HepG2 (cell line): ENCODE data around the gene DCTN2. TPM values are rescaled to one million over a fixed set of nuclear protein-coding genes. Genes with fewer than 3 reads are reported as not detected.

Source experiments
- AKAP8 ChIP-seq: sonication (generic); formaldehyde crosslinking; IDR thresholded peaks from 2 replicates; pipeline ENCODE4 v1.5.1; 2020; ENCODE audit warnings: mild to moderate bottlenecking, missing genetic modification reagents
- ATF5 ChIP-seq: sonication (generic); formaldehyde crosslinking; IDR thresholded peaks from 2 replicates; pipeline ENCODE4 v1.4.0; 2020; ENCODE audit warnings: mild to moderate bottlenecking, low read depth, missing genetic modification reagents
- CENPT ChIP-seq: sonication (generic); formaldehyde crosslinking; IDR thresholded peaks from 2 replicates; pipeline ENCODE4 v1.8.0; 2022; ENCODE audit warnings: low read depth, mild to moderate bottlenecking, moderate library complexity, missing genetic modification reagents
- EZH2 ChIP-seq: conservative IDR thresholded peaks from 2 replicates; pipeline ENCODE4 v1.6.1; 2012; ENCODE audit warnings: mild to moderate bottlenecking, low read depth, low read length, moderate library complexity
- HNF4A ChIP-seq: sonication (generic); formaldehyde crosslinking; IDR thresholded peaks from 2 replicates; pipeline ENCODE4 v1.4.0; 2020; ENCODE audit warnings: missing genetic modification reagents
- MED1 ChIP-seq: sonication (generic); formaldehyde crosslinking; IDR thresholded peaks from 2 replicates; pipeline ENCODE4 v1.4.0; 2020; ENCODE audit warnings: missing genetic modification reagents
- REPIN1 ChIP-seq: sonication (generic); formaldehyde crosslinking; IDR thresholded peaks from 2 replicates; pipeline ENCODE4 v1.8.0; 2022; ENCODE audit warnings: missing genetic modification reagents, low read depth, mild to moderate bottlenecking, borderline replicate concordance
- SCMH1 ChIP-seq: sonication (generic); formaldehyde crosslinking; IDR thresholded peaks from 2 replicates; pipeline ENCODE4 v1.9.0; 2021; ENCODE audit warnings: missing genetic modification reagents, mild to moderate bottlenecking, borderline replicate concordance
- SP4 ChIP-seq: sonication (generic); formaldehyde crosslinking; IDR thresholded peaks from 2 replicates; pipeline ENCODE4 v1.8.1; 2023; ENCODE audit warnings: mild to moderate bottlenecking, missing genetic modification reagents
- TARDBP ChIP-seq: sonication (generic); formaldehyde crosslinking; IDR thresholded peaks from 2 replicates; pipeline ENCODE4 v1.8.0; 2022; ENCODE audit warnings: mild to moderate bottlenecking, missing genetic modification reagents
- TBL1XR1 ChIP-seq: fragments of 150-350 bp; IDR thresholded peaks from 2 replicates; pipeline ENCODE4 v1.6.1; 2014; ENCODE audit warnings: borderline replicate concordance, low read length; ENCODE audit not compliant: partially characterized antibody
- ZFY ChIP-seq: sonication (generic); formaldehyde crosslinking; IDR thresholded peaks from 2 replicates; pipeline ENCODE4 v1.4.0; 2020; ENCODE audit warnings: missing genetic modification reagents
- ZMYM4 ChIP-seq: sonication (generic); formaldehyde crosslinking; IDR thresholded peaks from 2 replicates; pipeline ENCODE4 v1.8.1; 2023; ENCODE audit warnings: mild to moderate bottlenecking, missing genetic modification reagents
- ZNF138 ChIP-seq: sonication (generic); formaldehyde crosslinking; IDR thresholded peaks from 2 replicates; pipeline ENCODE4 v1.5.0; 2020; ENCODE audit warnings: mild to moderate bottlenecking, low read depth, missing genetic modification reagents
- ZNF18 ChIP-seq: sonication (generic); formaldehyde crosslinking; IDR thresholded peaks from 2 replicates; pipeline ENCODE4 v1.8.0; 2022; ENCODE audit warnings: mild to moderate bottlenecking, missing genetic modification reagents; ENCODE audit not compliant: insufficient replicate concordance
- ZNF335 ChIP-seq: sonication (generic); formaldehyde crosslinking; IDR thresholded peaks from 2 replicates; pipeline ENCODE4 v1.4.0; 2020; ENCODE audit warnings: missing genetic modification reagents
- ZNF609 ChIP-seq: sonication (generic); formaldehyde crosslinking; IDR thresholded peaks from 2 replicates; pipeline ENCODE4 v1.4.0; 2020; ENCODE audit warnings: mild to moderate bottlenecking, missing genetic modification reagents, borderline replicate concordance
- ZNF746 ChIP-seq: sonication (generic); formaldehyde crosslinking; IDR thresholded peaks from 2 replicates; pipeline ENCODE4 v1.8.0; 2022; ENCODE audit warnings: mild to moderate bottlenecking, missing genetic modification reagents
- ZNF816 ChIP-seq: sonication (generic); formaldehyde crosslinking; IDR thresholded peaks from 2 replicates; pipeline ENCODE4 v1.8.0; 2022; ENCODE audit warnings: missing genetic modification reagents, mild to moderate bottlenecking, borderline replicate concordance
- ZUFSP ChIP-seq: sonication (generic); formaldehyde crosslinking; IDR thresholded peaks from 2 replicates; pipeline ENCODE4 v1.9.0; 2021; ENCODE audit warnings: missing genetic modification reagents, mild to moderate bottlenecking, borderline replicate concordance
- polyA plus RNA-seq, 8 experiments: library from polyadenylated mRNA; depleted of rRNA in 3 of 8; stranded (reverse) in 7 of 8; unstranded in 1 of 8; fragments of >200 nt; fragmentation: Illumina TruSeq in 4 of 8; extraction: Trizol in 4 of 8; gene quantifications; 2 replicates each; pipeline versions ENCODE4 v1.2.1 to v1.2.3, GENCODE V29; 2011 to 2016; ENCODE audit warnings: low read depth in 4 of 8, missing spikeins in 1 of 8, mixed read lengths in 1 of 8; ENCODE audit not compliant: insufficient read depth in 1 of 8
- total RNA-seq, 5 experiments: library from RNA; depleted of rRNA; stranded (reverse); fragments of >200 nt; fragmentation: Illumina TruSeq; extraction: Trizol; gene quantifications; 2 replicates each; pipeline ENCODE4 v1.2.3, GENCODE V29; 2016; ENCODE audit warnings: low read depth in 1 of 5
- TF ChIP-seq, protein P1 (sequence below): sonication (generic); formaldehyde crosslinking; IDR thresholded peaks from 2 replicates; pipeline ENCODE4 v1.5.0; 2020; ENCODE audit warnings: mild to moderate bottlenecking, missing genetic modification reagents

The DCTN2 gene
- total and polyA plus RNA-seq, 2 of the 13 experiments (the other 11 are each of a cell fraction or from before 2014, with no cell fraction given): 72.0 to 77.4 TPM

- TF ChIP-seq ZNF18 (CRISPR knock-in tag) (no peak), ZUFSP (no peak), ZNF609 (CRISPR knock-in tag) (no peak), ZNF816 (CRISPR knock-in tag) (peak; percentile 83; the same call in 1 of the 2 replicates), SP4 (CRISPR knock-in tag) (no peak), MED1 (CRISPR knock-in tag) (no peak), TARDBP (CRISPR knock-in tag) (peak; percentile 46), ZMYM4 (CRISPR knock-in tag) (0 out of 2 replicates have a peak, but pooled peaks have one; percentile 19), ZNF335 (CRISPR knock-in tag) (0 out of 2 replicates have a peak, but pooled peaks have one; percentile 8), EZH2 (no peak), CENPT (CRISPR knock-in tag) (no peak), REPIN1 (CRISPR knock-in tag) (0 out of 2 replicates have a peak, but pooled peaks have one; percentile 16), AKAP8 (CRISPR knock-in tag) (0 out of 2 replicates have a peak, but pooled peaks have one; percentile 38), SCMH1 (CRISPR knock-in tag) (no peak), ZNF138 (CRISPR knock-in tag) (no peak), ZFY (no peak), HNF4A (CRISPR knock-in tag) (no peak), ZNF746 (CRISPR knock-in tag) (no peak), ATF5 (CRISPR knock-in tag) (no peak), TBL1XR1 (no peak)
- TF ChIP-seq, protein P1, sequence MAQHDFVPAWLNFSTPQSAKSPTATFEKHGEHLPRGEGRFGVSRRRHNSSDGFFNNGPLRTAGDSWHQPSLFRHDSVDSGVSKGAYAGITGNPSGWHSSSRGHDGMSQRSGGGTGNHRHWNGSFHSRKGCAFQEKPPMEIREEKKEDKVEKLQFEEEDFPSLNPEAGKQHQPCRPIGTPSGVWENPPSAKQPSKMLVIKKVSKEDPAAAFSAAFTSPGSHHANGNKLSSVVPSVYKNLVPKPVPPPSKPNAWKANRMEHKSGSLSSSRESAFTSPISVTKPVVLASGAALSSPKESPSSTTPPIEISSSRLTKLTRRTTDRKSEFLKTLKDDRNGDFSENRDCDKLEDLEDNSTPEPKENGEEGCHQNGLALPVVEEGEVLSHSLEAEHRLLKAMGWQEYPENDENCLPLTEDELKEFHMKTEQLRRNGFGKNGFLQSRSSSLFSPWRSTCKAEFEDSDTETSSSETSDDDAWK (CRISPR knock-in tag): no peak
These were observed 27.3 kb downstream of the DCTN2 start (continued) for GRCh38 chr12:57519796-57520052.
